Jurkat, Clone E6-1 (cell line): ENCODE results near the gene PAX6.

Source experiments
- DNase-seq: peaks from one replicate; pipeline ENCODE4 v3.0.0-alpha.2; 2011; ENCODE audit warnings: low read depth, low spot score
- H3K4me3 ChIP-seq: 2 replicates; pipeline ENCODE4 v1.5.1; 2011; ENCODE audit warnings: mild to moderate bottlenecking, low read length, control low read depth, moderate library complexity

PAX6 gene

DNA sequence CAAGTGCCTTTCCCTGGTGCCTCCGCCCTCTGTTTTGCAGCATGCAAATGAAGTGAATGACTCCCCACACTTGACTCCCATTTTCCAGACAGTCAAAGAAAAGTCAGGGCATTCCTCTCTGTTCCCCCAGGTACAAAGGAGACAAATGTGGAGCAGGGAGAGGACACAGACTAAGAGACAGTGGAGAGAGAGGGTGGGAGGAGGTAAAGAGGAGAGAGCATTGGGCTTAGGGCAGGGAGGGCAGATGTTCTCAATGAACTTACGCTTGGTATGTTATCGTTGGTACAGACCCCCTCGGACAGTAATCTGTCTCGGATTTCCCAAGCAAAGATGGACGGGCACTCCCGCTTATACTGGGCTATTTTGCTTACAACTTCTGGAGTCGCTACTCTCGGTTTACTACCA, 9.8 kb downstream of the PAX6 start:
- DNase-seq, result no peak
- H3K4me3 ChIP-seq, result no peak overlapping the region

DNA sequence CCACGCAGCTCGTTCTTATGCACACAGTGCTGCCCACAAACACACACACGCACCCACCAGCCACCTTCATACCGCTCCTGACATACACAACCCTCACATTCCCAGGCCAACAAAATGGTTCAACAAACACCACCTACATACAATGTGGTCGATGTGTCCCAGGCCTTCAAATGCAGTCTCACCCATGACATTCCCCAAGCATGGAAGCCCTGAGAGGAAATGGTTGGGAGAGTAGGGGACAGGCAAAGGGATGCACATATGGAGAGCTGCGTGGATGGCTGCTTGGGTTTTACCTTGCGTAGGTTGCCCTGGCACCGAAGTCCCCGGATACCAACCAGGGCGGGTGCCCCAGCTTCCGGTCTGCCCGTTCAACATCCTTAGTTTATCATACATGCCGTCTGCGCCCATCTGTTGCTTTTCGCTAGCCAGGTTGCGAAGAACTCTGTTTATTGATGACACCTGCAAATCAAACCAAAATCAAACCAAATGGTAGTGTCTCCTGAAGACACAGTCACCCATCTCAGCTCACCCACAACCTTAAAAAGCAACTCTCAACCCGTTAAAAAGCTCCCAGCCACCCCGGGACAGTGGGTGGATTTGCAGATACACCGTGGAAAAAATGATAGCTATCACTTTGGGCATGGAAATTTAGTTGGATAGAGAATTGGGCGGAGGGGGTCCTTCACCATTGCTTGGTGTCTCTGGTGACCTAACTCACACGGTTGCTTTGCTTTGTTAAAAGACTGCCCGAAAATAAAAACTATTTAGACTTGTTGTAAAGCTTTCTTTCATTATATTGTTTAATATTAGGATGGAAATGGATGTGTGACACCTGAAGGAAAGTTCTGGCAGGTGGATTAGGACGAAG, 10.5 kb downstream of the PAX6 start:
- no peak overlapping the region for H3K4me3 ChIP-seq
- DNase-seq, result no peak

DNA sequence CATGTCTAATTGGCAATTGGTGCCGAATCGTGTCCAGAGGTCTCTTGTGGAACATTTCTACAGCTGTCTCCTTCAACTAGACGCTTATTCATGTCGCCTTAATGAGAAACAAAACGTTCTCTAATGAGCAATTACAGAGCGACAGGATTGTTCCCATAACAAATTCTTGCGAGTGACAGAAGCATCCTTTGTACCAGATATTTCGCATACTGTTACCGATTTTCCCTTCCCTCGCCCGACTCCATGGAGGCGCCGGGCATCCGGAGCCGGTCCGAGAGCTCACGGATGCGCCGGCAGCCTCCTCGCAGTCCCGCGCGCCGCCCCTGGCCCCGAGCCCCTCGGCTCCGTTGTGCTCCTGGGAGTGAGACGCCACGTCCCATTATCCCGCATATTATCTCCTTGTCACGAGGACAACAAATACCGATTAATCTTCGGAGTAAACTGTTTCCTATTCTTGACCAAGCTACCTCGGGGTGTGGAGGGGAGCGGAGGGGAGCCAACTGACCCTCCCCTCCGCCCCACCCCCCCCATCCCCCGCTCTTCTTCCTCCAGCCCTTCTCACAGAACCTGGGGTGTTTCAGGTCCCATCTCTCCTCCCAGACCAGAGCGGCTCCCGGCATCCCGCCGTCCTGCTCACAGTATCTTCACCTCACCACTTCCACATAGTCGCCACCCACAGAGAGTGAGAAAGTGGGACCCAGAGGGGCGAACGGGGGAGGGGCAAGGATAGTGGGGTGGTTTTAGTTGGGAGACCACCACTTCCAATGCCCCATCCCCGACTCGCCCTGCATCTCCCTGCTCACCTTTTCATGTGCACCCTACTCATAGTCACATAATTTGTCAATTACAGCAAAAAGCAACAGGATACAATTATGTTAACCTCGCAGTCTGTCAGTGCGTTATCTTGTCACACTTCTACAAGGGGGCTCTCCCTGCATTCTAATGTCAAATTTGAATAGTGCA, 11.4 kb downstream of the PAX6 start:
- DNase-seq, result no peak
- no peak overlapping the region for H3K4me3 ChIP-seq

DNA sequence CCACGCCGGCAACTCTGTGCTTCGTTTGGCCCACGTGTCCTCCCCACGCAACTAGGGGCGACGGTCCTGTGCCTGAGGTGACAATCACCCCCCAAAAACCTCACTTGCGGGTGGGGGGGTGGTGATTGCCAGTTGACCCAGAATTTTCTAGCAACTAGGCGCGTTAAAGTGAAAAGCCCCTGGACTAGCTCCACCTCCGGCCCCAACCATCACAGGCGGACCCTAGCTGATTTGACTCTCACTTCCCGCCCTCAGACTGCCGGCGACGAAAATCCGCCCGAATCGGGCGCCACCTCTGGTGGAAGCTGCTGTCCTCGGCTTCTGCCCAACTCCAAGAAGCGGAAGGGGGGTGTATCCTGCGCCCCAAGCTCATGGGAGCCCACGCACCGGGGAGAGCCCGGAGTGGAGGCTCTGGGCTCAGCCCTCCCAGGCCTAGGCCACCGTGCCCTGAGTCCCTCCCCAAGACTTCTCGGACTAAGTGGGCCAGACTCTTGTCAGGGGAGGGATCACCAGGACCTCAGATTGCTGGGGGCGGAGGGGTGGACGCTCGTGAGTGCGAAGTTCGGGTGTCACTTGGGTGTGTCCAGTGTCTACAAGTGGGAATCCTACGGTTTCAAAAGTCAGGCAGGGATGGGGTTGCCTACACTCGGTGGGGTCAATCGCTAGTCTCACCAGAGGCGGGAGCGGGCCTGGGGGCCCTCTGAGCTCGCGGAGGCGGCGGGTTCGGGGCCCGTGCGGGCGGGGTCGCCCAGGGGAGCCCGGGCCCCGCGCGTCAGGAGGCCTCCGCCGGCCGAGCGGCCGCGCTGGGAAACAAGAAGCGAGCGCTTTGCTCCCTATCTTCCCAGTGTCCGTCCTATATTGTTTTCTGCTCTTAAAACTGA, 12.3 kb downstream of the PAX6 start:
- H3K4me3 ChIP-seq, result no peak overlapping the region
- DNase-seq, result no peak

DNA sequence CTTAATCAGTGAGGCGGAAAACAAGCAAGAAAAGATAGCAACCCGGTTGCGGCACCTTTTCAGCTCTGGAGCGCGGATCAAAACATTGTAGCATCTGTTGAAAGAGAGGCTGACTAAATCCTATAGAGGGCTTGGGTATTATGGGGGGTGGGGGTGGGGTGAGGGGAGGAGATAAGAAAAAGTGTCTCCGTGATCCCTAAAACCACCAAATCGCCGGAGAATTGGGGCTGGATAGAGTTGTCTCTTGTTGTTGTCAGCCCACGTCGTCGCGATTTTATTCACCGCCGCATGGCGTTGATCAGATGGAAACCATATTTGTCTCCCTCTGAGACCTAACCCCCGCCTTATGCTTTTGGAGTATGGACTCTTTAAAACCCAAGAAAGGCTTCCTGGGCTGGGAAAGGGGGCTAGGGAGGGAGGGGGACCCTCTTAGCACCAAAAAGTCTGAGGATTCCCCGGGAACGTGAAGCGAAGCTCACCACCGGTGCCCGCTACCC, 13.0 kb downstream of the PAX6 start:
- H3K4me3 ChIP-seq, result no peak overlapping the region
- no peak for DNase-seq

DNA sequence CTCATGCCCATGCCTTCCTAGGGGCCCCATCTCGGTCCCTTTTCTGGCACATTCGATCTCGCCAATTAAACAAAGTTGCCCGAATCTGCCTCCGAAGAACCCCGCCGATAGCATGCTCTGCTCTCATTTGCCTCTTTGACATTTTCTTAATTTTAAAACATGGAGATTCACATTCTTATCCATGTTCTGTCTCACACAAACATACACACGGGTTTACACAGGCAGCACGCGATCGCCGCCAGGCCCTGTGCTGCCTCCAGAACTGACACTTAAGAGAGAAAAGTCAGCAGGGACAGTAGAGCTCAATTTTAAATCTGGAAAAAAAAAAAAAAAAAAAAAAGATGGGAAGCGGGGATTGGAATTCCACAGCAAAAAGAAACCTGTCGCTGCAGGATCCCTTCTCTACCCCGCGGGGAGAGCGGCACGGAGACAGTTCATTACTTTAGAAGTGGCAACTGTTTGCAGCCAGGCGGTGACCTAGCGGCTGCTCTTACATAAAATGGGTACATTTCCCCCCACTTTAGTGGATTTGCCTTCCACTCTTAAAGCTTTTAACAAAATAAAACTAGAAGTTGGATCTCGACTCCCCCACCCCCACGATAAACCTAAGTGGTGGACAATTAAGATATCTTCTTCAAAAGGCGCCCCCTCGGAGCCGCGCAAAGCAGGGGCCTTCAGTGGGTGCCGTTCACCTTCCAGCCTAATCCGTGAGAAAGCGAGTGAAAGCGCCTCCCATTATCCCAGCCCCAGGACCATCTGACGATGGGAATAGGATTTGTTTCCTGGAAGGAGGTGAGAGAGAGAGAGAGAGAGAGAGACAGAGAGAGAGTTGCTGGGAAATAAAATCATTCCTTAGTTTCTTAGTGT, 13.7 kb downstream of the PAX6 start:
- H3K4me3 ChIP-seq, result no peak overlapping the region

DNA sequence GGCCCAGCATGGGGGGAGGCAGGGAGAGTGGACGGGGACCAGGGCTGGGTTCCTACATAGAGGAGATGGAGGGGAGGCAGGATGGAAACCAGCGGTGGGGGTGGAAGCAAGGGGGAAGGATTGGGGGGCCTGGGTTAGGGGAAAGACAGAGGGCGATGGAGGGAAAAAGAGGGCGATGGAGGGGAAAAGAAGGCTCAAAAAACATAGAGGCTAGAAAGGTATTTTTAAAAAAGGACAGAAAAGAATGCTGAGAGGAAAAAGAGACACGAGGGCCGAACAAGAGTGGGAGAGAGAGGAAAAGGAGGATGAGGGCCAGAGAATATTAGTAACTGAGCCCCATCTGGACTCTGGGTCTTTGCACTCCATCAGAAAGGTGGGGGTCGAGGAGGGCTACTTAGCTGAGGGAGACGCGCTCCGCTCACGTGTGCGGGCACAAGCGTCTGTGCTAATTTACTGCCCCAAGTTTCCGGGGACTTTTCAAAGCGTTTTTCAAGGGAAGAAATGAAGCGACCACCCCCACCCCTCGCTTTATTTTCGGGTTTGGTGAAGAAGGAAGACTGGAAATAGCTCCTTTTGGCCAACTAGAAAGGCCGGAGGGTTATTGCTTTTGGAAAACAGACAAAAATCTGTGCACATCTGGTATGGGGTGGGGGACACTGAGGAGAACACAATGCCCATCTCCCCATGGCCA, 14.5 kb downstream of the PAX6 start:
- DNase-seq, result no peak
- no peak overlapping the region for H3K4me3 ChIP-seq

More for the DNA sequence above, 13.7 kb downstream of the PAX6 start:
- DNase-seq, result no peak

DNA sequence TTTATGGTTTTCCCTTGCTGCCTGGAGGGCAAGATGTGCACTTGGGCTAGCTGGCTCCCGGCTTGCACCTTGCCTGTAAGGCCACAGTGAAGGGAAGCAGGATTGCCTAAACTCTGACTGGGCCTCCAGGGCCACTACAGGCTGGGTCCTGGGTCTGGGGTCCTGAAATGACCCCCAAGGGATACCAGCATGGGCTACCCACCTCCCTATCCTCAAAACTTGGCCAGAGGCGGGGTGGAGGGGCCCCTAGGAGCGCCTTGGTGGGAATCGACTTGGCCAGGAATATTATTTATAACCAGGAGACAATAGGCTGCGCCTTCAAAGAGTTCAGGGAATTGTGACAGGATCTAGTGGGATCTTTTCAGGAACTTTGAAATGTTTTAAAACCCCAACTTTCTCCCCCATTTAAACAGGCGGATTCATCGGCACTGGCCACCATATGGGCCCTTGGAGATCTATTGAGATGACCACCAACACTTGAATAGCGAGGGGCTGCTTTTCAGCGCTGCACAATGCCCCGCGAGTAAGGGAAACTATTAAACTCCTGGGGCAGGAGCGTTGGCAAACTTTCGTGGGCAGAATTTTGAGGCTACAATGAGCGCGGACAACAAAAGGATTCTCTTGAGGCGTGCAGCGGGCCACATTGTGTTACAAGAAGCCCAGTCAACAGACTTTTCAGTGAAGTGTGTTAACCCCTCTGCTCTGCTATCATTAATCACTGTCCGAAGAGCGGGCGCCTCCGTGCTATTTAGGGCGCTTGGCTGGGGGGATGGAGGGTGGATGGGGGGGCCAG, 15.2 kb downstream of the PAX6 start:
- DNase-seq, result no peak
- no peak overlapping the region for H3K4me3 ChIP-seq

DNA sequence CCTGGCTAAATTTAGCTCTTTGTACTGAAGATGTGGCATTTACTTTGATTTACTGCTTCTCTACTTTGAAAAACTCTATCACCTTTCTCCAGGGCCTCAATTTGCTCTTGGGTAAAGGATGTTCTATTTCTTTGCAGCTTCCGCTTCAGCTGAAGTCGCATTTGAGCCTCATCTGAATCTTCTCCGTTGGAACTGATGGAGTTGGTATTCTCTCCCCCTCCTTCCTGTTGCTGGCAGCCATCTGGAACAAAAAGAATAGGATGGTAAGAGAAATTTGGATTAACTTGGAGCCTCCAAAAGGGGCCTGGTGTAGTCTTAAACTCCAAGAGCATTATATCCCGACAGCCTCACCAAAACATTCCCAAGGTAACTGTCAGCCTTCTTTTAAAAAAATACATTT, 16.6 kb downstream of the PAX6 start:
- no peak overlapping the region for H3K4me3 ChIP-seq
- DNase-seq, result no peak

DNA sequence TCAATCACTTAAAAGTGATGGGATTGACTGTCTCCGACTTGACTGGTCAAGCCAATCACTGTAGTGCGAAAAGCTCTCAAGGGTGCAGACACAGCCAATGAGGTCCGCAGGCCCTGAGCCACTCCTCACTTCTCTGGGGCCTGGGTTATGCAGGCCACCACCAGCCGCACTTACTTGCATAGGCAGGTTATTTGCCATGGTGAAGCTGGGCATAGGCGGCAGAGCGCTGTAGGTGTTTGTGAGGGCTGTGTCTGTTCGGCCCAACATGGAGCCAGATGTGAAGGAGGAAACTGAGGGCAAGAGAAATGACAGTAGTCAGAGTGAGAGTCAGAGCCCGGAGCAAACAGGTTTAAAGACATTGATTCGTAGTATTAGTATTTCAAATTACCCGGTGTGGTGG, 17.9 kb downstream of the PAX6 start:
- H3K4me3 ChIP-seq, result no peak overlapping the region
- no peak for DNase-seq

DNA sequence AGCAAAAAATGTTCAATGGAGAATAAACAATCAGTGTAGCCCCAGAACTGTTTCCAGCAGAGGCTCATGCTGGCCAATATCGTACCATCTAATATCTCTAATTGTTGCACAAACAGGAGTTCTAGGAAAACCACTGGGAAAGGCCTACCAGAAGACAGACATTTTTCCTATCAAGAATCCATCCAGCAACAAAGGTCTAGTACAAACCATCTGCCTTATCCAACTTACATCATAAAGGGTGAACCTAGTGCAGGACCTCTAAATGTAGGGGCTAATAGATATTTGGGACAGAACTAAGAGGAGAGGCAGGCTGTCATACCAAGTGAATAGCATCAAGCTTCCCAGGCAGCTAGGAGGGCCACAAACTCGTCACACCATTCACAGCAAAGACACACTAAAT, 18.7 kb downstream of the PAX6 start:
- no peak overlapping the region for H3K4me3 ChIP-seq
- DNase-seq, result no peak

DNA sequence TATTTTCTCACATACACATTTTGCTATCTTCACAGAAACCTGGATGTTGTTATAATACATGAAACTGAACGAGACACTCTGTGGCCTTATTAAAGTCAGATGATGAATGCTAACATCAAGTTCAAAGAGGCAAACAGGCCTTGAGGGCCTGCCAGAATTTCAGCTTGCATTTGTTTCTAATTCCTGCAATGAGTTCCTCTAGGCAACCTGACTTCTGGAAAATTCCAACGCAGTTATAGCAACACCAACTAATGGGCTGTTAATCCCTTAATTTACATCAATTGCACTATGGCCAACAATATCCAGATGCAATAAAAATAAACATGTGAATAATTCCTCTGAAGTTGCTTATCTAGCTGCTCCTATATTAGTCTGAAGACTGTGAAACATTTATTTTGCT, 19.1 kb downstream of the PAX6 start:
- H3K4me3 ChIP-seq, result no peak overlapping the region
- no peak for DNase-seq

DNA sequence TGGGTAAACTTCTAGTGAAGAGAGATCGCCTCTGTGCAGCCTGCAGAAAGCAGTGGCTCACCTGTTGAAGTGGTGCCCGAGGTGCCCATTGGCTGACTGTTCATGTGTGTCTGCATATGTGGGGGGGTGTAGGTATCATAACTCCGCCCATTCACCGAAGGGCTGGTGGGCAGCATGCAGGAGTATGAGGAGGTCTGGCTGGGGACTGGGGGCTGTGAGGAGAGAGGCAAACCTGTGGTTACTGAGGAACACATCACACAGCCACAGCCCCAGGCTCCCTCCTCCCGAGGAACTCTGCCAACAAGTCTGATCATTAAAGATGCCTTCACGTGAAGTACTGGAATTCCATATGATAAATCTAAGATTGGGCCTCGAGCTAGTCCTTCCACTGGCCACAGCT, 20.5 kb downstream of the PAX6 start:
- H3K4me3 ChIP-seq, result no peak overlapping the region
- DNase-seq, result no peak

DNA sequence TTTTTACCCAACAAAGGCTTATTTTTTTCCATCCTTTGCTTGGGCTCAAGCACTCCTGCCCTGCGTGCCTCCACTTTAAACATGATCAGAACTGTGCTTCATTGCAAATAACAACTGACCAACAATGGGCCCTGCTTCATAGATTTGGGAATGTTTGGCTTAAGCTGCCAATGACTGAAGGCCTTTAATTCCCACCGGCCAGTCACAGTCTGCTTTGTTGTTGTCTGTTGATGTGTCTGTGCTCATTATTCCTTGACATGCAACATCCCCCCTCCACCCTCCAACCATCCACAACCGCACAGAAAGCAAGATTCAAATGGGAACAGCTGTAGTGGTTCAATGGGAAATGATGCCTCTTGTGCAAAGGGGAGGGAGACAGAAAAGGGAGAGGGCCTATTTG, 23.0 kb downstream of the PAX6 start:
- no peak for DNase-seq

DNA sequence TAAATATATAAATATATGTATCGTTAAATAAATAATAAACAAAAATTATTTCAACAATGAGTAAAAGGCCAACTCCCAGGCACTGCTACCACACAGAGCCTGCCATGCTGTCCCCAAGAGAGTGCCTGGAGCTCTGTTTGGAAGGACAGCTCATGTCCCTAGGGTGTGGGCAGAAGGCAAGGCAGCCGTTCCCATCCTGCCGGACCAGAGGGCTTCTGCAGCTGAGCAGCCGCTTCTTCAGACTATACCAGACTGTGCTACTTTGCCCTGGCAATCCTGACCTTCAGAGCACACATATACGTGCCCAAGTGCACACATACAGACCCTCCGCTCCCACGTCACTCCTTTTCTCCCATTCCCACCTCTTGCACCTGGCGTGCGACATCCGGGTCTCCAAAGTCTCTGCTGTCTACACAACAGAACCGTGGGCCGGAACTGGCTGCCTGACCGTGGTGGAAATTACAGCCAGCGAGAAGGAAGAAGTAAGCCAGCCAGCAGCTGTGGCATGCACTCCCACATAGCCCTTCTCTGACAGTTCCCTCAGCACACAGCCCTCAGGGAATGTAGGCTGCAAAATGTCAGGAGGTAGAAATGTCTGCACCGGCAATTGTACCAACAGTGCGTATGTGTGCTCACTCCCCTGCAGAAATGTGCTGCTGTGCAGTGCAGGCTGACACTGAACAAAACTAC, 24.0 kb downstream of the PAX6 start:
- no peak overlapping the region for H3K4me3 ChIP-seq
- no peak for DNase-seq

More for the DNA sequence above, 23.0 kb downstream of the PAX6 start:
- H3K4me3 ChIP-seq, result no peak overlapping the region

DNA sequence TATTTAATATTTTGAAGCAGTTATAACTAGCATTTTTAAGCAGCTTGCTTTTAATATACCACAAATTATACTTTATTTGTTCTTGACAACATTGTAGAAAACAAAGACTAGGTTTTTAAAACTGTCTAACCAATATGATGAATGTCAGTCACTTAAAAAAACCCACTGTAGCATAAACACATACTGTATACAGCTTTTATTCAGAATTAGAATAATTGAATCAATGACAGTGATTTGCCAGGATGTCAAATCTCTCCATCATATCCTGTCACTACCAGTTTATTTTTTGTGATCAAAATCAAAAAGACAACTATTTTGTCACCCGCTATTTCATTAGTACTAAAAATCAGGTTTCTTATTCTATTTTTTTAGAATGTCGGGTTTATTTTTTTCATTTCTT, 26.5 kb downstream of the PAX6 start:
- H3K4me3 ChIP-seq, result no peak overlapping the region
- no peak for DNase-seq
